Activated CD4-positive, alpha-beta T cell treated with anti-CD3 and anti-CD28 coated beads for 1 hour (primary cell): ENCODE measurements around the gene HOXB8.
A peak's percentile ranks its signal among the peaks of the same experiment; 100 is the strongest.

Source experiments
- DNase-seq: peaks from one replicate; pipeline ENCODE4 v3.0.0-alpha.2; 2020

HOXB8 gene

DNA sequence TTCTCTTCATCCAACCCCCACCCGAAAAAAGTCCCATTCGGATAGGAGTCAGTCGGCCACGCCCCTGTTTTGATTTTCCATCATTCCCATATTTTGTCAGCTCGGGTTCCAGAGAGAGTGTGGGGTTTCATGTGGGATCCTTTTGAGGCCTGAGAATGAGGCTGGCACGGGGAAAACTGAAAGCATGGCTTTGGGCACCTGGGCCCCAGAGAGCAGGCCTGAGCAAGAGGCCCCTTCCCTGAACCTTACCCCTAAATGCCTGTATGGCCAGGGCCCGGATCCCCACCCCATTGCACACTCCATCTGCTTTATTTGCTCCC lies 32.4 kb downstream of the HOXB8 start:
- no peak for DNase-seq

DNA sequence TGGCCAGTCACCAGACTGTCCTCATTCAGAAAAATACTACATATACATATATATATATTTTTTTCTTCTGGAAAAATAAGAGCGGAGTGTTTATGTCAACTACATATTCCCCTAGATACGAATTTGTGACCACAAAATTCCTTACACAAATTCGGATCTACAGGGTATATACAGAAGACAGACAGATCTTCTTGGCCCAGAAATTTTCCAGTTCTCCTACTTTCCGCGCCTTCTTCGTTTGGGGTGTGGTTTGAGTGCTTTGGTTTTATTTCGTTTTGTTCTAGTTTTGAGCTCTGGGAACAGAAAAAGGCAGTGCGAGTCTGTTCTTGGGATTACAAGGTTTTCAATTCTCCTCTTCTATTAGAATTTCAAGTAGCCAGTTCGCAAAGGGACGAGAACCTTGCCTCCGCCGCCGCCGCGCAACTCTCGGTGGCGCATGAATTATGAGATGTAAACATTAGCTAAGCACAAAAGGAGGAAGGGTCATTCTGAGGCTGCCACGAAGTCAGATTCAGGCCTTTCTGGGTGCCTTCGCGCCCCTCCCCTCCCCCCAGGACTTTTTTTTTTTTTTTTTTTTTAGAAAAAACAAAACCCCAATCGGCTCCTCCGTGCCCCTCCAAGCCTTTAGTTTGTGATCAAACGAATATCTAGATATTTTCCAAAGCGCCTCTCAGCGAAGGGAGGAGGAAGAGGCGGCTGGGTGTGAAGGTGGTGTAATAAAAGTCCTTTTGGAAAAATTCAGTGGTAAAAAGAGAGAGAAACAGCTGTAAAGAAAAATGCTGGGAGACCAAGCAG lies 35.1 kb downstream of the HOXB8 start:
- no peak for DNase-seq

DNA sequence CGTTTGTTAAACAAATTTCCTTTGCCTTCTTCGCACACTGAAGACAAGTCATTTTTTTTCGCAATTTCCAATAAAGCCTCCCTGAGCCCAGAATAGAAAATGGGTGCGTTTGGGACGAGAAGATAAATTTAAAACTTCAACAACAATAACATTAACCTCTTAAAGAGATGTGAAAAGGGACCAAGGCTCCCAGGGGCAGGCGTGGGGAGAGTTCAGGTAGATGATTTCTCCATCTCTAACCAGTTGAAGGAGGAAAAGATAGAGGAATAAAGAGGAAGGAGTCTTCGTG lies 35.7 kb downstream of the HOXB8 start:
- no peak for DNase-seq

DNA sequence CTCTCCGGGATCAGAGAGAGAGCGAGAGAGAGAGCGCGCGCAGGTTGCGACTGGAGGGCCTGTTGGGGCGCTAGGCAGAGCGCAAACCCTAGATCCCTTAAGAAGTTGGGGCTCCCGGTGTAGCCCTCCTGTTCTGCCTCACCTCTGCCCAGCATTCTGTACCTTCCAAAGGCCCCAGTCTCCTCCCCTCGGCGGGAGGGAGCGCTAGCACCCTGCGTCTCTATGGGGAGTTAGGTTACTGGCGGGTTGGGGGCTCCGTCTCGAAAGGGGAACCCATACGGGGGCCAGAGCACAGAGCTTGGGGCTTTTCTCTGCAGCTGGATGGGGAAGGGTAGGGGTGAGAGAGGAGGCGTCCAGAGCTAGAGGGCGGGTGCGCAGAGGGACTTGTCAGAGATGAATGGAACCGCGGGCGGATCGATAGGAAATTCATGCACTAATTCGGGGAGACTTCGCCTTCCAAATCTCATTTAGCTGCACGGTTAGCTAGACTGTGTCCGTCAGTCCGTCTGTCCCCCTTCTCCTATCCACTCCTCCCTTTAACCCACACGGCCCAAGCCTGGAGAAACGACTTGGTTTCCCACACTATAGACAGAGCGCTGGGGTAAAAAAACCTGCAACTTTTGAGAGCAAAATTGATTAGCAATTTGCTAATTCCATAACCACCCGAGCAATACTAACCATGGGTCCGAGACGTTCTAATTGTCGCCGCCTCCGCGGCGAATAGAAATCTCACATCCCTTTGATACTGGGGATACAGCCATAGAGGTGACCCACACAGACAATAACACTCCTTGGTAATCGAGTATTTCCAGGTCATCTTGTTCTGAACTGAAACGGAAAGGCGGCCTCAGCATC lies 36.2 kb downstream of the HOXB8 start:
- no peak for DNase-seq

DNA sequence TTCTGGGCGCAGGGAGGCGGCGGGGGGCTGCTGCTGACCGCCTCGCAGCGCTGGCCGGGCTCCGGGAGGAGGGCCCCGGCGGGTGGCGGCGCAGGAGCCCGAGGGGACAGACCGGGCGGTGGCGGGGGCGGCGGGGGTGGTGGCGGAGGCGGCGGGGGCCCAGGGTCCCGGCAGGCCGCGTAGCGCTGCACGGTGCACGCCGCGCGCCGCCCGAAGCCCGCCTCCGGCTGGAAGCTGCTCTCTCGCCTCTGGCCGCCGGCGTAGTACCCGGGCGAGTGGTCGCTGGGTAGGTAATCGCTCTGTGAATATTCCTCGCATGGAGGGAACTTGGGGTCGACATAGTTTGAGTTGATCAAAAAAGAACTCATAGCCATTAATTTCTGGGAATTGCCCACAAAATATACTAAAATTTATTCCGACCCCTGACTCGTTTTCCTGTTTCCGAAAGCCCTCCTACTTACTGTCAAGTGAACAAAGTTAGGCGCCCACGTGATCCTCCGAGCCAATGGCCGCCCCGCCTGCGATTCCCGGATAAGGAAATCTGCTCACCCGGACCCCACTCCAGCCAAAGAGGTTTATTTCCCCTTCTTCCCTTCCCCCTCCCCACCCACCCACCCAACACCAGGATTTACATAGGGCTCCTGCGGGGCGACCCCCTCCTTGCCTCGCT lies 37.0 kb downstream of the HOXB8 start, which contains the start of gene HOXB4:
TSS of gene HOXB4 (minus strand) at position 405 of the 670 bp plus-strand sequence. CDS start at position 374, 31 bp downstream.
- peak; percentile 35 for DNase-seq

DNA sequence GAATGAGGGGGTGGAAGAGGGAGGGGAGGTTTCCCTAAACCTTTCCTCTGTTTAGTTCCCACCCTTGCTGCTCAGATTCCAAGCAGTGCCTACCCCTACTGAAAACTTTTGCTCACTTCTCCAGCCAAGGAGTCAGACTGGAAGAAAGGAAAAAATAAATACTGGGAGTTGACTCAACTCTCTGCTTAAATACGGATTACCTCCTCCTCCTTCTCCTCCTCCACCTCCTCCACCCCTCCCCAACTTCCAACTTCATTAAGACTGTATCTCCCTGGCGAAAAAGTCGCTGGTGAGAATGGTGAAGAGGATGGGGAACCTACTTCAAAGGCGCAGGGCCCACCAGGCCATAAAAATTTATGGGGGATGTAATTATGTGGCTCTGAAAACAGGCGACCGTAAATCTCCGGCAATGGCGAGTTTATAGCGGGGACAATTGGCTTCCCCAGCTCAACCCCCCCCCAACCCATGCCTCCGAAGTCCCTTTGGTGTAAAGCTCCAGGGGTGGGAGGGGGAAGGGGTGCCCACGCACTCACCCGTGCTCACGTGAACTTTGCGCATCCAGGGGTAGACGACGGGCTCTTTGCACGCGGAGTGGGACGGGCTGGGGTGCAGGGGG lies 37.7 kb downstream of the HOXB8 start:
- DNase-seq, result no peak

DNA sequence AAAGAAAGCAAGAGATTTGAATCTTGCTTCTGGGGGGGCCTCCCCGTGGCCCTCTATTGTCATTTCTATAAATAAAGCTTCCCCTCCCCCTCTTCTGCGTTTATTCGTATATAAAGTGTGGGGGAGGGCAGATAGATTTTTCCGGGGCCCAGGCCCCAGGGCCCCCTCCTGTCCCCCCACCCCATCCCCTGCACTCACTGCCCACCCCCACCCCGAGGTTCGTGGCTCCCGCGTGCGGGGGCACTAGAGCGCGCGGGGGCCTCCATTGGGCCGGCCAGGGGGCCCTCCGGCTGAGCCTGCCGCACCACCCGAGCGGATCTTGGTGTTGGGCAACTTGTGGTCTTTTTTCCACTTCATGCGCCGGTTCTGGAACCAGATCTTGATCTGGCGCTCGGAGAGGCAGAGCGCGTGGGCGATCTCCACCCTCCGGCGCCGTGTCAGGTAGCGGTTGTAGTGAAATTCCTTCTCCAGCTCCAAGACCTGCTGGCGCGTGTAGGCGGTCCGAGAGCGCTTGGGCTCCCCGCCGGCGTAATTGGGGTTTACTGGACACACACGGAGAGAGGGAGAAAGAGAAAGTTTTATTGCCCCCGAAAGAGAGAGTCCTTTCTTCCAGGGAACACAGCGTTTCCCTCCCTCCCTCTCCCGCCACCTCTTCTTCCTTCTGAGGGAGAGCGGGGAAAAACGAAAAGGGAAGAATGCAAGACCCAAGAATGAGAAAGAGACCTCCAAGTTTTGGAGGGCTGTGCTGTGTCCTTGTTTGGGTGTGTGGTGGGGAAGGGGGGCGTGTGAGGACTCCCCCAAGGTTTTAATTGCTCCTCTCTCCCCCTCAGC lies 38.4 kb downstream of the HOXB8 start:
- DNase-seq, result no peak

DNA sequence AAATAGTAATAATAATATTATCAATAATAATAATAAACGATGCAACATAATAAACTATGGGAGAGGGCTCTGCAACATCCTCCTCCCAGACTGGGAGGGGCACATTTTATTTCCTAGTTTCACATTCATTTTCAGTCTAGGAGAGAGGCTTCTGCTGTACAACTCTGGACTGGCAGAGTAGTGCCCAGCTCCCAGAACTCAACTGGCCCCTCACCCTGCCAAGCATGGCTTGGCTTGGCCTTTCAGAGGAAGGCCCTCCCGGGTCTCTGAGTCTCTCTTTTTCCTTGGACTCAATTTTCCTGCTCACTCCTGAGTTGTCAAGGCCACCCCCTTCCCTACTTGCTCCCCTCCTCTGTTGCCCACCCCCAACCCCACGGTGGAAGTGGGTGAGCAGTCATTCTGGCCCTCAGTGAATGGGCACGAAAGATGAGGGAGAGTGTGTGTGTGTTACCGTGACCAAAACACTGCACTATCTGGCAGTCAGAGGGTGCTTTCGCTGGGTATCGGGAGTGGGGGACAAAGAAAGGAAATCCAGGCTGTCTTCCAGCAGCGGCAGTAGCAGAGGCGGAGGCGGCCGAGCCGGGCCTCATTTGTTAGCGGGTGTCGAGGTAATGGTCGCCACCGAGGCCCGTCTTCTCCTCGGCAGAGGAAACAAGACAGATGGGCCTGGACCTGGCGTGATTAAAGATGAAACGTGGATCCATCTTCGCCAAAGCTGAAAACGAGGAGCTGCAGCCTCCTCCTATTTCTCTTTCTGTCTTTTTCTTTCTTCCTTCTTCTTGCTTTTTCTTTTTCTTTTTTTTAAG lies 39.2 kb downstream of the HOXB8 start:
- DNase-seq, result no peak

DNA sequence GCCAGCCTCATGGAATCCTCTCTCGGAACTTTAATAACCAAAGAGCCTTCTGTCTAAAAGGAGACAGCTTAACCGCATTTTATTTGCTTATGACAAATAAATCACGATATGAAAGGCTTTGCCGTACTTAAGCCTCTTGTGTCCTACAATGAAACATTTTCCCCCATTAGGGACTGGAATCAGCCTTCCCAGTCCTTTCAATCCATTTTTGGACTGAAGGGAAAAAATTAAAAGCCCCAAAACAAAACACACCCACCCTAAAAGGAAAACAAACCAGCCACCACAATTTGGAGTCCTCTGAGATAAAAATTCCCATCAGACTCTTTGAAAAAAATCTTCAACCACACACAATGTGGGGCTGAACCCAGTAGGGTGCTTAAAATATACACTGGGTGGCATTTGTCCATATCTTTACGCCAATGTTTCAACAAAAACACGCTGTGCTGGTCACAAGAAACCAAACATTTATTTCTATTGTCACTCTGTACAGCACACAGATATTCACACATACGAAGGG lies 40.0 kb downstream of the HOXB8 start:
- DNase-seq, result no peak

DNA sequence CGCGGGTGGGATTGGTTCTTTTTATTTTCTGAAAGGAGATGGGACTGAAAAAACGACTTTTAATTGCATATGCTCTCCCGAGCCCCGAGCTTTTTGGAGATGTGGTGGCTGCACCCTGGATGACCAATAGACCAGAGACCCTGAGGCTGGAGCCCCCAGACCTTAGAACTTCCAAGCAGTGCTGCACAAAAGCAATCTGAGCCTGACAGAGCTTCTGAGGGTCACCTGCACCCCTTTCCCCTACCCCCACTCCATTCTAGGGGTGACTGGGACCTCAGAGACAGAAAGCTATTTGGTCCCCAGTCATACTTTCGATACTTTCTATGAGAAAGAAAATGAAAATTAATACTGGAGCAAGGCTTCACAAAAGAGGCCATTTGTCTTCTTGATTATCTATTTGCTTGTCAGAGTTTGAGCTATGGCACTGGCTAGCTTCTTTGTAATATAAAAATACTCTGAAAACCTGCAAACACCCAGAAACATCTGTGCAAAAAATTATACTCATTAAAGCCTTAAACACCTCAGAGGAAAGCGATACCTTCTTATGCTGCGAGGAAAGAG lies 40.5 kb downstream of the HOXB8 start:
- no peak for DNase-seq

DNA sequence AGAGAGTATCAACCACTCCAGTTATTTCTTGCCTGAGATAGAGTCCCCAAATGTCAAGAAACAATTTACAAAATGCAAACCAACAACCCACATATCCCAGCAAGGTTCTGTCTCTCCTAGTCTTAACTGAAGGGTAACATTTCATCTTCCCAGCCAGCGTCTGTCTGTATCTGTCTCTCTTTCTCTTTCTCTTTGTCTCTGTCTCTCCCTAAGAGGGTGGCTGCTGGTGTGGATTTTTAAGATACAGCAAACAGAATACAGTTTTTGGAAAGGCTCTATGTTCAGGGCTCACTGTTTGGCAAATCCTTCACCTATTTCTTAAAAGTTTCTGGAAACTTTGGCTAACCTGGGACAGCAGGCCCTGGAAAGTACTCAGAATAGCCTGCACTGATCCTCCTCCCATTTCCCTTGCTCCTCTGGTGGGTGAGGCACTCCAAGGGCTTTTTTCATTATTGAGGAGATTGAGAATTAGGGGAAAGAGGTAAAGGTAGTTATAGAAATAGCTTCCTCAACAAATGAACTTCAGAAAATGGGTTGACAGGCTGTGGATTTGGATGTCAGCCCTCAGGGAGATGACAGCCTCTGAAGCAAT lies 43.2 kb downstream of the HOXB8 start:
- no peak for DNase-seq

DNA sequence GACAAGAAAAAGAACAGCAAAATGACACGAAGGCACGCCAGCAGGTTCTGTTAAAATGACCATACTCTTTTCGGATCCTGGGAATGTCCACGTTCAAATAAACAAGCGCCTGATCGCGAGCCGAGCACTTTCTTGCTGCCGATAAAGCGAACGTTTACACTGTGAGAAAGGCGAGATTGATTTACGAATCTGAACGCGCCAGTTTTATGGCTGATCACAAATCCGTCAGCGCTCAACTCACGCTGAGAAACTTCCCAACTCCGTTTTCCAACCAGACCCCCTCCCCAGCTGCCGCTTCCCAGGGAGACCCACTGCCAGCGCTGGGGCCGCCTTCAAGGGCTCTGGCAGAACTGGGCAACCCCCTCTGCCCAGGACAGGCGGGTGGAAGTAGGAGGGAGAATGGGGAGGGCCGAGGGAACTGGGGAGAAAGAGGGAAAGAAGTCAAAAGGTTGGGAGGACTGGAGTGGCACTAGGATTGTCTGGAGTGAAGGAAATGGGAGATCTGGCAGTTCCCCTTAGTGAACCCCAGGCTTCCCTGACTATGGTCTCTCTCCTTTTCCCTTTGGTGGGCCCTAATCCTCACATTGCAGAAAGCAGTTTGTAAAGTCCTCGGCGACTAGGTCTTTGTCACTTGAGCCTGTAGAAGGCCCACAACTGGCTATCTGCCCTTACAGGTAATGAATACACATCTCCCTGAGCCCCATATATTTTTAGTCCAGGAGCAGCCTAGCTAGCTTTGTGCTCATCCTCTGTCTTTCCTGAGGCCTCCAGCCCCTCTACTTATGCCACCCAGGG lies 43.9 kb downstream of the HOXB8 start:
- DNase-seq, result no peak

DNA sequence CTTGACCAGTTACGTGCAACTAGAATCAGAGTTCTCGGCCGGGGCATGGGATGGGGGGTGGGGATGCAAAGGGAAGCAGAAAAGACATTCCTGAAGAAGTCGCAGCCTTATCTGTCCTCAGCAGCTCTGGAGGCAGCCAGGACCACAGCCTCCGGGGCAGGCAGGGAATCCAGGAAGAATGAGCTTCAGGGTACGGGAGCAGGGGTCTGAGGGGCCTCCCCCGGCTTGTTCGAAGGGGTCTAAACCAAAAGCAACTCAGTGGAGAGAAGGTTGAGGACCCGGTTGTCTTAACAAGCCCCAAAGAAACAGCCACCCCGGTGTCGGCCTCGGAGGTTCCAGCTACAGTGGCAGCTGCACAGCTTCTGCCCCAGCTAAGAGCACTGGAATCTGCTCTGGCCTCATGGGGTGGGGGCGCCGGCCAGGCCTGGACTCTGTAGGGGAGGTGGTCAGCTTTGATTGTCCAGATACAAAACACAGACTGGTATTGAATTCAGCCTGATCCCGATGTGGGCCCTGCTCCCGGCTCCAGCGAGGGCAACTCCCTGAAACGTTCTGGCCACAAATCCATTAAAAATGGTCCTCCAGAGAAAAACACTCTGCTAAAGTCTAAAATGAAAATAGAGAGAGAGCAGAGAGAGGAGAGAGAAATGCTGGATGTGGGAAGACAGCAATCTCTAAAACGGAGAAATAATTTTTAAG lies 44.6 kb downstream of the HOXB8 start:
- DNase-seq, result no peak

DNA sequence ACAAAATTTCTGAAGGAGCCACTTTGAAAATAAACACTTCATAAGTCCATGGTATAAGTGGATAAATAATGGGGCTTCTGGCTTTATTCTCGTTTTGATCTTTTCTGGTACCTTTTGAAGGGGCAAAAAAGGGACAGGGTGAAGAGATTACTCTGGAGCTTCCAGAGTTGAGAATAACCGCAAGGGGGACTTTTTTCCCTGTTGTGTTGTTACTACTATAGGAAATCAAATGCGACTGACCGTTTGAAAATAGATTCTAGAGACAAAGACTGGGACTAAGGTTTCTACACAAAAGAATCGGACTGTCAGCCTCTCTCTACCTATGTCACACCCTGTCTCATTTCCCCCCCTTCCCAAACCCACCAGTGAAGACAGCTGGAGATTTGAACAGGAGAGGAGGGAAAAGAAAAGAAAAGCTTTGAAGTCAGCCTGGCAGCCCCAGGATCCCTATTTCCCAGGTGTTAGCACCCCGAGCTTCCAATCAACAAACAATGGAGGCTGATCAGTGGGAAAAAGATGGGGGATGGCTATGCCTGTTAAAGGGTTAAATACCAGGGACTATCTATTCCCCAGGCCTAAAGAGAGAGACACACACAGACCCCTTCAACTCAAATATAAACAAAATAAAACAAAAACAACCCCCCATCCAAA lies 45.3 kb downstream of the HOXB8 start:
- DNase-seq, result no peak

DNA sequence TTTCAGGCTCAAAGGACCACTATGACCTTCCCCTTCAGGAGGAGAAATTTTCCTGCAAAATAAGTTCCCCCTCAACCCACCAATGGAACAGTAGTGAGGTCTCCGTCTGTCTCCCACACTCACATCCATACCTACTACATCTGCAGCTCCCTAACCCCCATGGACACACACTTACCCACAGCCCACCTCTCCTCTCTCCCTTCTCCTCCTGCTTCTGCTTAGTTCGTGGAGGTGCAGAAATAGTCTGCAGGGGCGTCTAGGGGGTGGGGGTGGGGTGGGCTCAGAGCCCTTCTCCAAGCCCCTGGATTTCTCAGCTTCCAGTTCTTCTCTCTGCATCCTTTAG lies 45.9 kb downstream of the HOXB8 start:
- DNase-seq, result no peak

DNA sequence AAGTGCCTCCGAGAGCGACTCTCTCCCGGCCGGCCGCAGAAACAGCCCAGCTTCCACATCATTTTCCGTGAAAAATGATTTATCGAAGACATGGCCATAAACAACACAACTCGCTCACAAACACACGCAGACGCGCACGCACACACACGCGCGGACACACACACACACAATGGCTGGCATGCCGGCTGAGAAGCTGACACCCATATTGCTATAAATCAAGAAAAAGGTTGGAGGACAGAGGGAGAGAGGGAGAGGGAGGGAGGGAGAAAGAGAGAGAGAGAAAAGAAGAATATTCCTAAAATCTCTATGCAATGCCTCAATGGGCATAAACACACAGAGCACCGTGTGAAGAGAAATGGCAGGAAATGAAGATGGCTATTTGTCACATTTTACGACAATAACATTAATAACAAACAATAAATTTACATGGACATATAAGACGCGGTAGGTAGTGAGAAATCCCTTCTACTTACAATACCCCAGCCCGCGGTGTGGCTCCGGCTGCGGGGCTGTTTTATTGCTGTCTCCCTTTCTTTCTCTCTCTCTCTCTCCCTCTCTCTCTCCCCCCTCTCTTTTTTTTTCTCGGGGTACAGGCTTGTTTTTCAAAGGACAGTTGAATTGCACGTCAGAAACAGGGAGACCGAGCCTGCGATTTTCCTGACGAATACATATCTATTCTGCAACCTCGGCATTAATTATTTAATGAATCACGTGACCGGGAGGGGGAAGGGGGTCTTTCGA lies 46.4 kb downstream of the HOXB8 start:
- DNase-seq, result no peak

DNA sequence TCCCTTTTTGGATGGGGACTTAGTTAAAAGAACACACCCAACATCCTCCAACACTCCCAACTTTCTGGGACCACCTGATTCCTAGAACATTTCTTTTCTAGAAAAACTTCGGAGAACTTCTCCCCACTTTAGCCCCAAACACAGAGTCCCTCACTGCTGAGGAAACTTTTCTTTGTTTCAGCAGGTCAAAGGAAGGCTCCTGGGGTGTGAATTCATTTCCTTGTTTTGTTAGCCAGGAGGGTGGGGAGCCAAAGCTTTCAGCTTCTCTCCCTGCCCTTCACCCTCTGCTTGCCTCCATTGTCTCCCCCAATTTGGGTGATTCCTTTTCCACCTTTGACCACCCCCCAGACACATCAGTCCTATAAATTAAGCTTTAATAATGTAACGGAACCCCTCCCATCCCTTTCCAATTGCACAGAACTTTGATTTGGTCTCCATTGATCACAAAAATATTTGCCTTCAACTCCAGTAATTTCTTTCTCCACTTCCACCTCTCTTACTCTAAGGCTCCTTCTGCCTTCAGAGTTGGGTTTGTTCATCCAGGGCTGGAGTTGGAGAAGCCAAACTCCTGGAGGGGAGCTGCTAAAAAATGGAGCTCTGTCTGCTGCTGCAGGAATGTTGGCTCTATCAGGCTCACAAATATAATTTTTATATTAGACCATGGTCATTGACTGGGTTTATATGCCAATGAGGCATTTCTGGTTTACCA lies 47.3 kb downstream of the HOXB8 start:
- no peak for DNase-seq
